GM21447 (cell line): ENCODE data around the gene ACTL6B.
"Not testable (repeated sequence)": the region's sequence is repeated elsewhere in the genome, so short reads cannot be mapped to it uniquely, and the experiment has no call there.

Experiments
- ATAC-seq: cut with Tn5 transposase; IDR thresholded peaks from one replicate; pipeline ENCODE4 v1.9.1; 2021; ENCODE audit not compliant: unreplicated experiment

ACTL6B gene

DNA sequence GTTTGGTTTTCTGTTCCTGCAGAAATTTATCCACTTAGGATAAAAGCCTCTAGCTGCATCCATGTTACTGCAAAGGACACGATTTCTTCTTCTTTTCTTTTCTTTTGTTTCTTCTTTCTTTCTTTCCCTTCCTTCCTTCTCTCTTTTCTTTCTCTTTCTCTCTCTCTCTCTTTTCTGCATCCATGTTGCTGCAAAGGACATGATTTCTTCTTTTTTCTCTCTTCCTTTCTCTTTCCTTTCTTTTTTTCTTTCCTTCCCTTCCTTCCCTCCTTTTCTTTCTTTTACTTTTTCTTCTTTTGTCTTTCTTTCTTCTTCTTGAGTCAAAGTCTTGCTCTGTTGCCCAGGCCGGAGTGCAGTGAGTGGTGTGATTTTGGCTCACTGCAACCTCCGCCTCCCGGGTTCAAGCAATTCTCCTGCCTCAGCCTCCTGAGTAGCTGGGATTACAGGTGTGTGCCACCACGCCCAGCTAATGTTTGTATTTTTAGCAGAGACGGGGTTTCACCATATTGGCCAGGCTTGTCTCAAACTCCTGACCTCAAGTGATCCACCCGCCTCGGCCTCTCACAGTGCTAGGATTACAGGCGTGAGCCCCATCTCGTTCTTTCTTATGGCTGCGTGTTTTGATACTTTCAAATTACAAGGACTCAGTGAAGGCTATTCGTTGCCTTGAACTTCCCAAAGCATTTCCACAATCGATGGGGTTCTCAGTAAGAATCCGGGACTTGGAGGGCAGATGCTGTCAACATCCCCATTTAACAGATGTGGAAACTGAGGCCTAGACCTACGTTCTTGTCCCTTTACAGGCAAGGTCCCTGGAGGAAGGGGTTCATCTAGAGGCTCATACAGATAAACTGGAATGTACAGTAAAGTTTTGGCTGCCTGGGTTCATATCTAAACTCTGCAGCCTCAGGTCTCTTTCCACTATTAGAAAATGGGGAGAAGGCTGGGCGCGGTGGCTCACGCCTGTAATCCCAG, 15.4 kb upstream of the ACTL6B start:
- no peak for ATAC-seq

DNA sequence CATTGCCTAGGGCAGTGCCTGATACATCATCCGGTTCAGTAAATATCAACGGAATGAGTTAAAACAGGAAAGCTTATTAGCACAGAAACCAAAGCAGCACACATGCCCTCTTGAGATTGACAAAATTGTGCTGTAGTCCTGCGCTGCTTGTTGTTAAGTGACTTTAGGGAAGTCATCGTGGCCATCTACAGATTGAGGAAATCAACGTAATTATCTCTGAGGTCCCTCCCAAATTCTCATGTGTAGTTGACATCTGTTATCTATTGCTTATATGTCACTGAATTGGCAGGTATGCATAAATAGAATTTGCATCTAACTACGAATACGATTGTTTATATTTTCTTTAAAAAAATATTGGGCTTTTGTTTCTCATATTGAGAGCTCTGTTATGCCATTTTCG, 13.8 kb upstream of the ACTL6B start:
- ATAC-seq = no peak

DNA sequence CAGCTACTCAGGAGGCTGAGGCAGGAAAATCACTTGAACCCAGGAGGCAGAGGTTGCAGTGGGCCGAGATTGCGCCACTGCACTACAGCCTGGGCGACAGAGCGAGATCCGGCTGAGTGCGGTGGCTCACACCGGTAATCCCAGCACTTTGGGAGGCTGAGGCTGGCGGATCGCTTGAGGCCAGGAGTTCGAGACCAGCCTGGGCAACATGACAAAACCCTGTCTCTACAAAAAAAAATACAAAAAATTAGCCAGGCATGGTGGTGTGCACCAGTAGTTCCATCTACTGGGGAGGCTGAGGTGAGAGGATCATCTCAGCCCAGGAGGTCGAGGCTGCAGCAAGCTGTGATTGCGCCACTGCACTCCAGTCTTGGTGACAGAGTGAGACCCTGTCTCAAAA, 12.9 kb upstream of the ACTL6B start:
- ATAC-seq = not testable (repeated sequence)

DNA sequence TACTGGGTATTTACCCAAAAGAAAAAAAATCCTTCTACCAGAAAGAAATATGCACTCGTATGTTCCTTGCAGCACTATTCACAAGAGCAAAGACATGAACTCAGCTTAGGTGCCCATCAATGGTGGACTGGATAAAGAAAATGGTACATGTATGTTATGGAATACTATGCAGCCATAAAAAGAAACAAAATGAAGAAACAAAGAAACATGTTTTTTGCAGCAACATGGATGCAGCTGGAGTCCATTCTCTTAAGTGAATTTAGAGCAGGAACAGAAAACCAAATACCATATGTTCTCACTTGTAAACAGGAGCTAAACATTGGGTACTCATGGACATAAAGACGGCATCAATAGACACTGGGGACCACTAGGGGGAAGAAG, 11.8 kb upstream of the ACTL6B start:
- no peak for ATAC-seq

DNA sequence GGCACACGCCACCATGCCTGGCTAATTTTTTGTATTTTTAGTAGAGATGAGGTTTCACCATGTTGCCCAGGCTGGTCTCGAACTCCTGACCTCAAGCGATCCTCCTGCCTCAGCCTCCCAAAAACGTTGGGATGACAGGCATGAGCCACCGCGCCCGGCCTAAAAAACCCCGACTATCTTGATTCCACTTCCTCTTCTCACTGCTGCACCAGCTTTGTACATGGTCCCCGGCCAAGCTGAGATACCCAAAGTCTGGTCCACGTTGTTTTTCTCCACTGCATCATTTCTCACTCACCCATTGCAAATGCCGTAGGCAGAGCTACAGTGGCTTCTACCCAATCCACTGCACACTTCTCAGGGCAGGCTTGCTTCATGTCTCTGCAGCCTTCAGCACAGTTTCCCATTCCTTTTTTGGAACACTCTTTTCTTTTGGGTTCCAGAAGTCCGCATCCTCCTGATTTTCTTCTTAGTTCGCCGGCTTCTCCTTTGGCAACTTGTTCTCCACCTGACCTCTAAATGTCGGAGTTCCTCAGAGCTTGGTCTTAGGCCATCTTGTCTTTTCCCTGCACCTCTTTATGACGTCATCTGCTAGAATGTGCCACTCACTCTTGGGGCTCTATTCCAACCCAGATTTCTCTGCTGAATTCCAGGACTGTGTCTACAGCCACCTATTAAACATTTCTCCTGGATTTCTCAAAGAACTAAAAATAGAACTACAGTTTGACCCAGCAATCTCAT, 11.3 kb upstream of the ACTL6B start:
- ATAC-seq = no peak

DNA sequence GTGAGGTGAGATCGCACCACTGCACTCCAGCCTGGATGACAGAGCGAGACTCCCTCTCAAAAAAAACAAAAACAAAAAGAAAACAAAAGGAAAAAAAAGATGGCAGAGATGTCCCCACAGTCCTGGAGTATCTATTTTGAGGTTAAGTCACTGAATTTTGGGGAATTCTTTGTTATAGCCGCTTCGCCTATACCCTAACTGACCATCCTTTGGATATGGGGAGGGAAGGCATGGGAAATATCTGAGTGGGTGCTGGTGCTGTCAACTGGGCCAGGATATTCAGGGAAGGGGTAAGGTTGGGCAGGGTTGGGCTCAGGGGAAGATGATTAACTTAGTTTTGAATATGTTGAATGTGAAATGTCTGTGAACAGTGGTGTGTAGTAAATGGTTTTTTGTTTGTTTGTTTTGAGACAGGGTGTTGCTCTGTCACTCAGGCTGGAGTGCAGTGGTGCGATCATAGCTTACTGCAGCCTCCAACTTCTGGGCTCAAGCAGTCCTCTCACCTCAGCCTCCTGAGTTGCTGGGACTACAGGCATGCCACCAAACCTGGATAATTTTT, 9.0 kb upstream of the ACTL6B start:
- no peak for ATAC-seq

DNA sequence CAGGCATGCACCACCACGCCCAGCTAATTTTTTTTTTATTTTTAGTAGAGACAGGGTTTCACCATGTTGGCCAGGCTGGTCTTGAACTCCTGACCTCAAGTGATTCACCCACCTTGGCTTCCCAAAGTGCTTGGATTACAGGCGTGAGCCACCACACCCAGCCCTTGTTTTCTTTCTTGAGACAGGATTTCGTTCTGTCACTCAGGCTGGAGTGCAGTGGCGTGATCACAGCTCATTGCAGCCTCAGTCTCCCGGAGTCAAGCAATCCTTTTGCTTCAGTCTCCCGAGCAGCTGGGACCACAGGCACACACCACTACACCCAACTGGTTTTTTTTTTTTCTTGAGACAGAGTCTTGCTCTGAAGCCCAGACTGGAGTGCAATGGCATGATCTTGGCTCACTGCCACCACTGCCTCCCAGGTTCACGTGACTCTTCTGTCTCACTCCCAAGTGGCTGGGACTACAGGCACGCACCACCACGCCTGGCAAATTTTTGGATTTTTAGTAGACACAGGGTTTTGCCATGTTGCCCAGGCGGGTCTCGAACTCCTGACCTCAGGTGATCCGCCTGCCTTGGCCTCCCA, 6.0 kb upstream of the ACTL6B start:
- ATAC-seq = not testable (repeated sequence)

DNA sequence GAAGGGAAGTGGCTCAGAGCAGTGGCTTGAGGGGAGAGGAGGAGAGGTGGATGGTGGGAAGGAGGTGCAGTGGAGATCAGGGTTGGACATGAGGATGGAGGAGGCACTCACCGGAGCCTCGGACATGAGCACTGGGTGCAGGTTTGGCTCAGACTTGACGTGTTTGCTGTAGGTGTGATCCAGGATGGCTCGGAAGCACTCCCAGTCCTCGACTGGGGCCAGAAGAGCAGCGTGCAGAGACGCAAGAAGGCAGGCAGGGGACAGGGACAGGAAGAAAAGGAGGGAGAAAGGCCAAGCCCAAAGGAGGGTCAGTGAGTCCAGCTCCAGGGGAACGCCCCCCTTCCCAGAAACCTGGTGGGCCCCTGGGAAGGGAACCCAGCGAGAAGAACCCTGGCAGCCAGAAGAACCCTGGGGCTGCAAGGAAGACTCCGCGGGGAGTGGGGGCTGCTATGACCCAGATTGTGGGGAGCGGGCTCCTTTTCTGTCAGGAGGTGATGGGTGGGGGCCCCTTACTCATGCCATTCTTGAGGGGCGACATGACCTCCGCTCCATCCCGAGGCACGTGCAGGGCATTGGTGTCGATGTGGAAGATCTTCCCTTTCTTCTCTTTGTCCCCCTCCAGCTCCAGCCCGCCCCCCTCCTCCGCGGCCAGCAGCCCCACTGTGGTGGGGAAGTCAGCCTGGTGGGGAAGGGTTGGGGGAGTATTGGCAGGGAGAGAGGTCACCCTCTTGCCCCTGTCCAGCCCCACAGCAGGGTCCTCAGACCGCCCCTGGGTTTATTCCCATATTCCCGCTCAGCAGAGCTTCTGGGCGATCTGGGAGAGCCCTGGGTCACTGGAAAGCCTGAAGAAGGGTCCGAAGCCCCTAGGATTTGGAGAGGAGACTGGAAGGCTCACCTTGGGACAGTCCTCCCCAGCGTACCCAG, 1.1 kb downstream of the ACTL6B start:
- no peak for ATAC-seq

DNA sequence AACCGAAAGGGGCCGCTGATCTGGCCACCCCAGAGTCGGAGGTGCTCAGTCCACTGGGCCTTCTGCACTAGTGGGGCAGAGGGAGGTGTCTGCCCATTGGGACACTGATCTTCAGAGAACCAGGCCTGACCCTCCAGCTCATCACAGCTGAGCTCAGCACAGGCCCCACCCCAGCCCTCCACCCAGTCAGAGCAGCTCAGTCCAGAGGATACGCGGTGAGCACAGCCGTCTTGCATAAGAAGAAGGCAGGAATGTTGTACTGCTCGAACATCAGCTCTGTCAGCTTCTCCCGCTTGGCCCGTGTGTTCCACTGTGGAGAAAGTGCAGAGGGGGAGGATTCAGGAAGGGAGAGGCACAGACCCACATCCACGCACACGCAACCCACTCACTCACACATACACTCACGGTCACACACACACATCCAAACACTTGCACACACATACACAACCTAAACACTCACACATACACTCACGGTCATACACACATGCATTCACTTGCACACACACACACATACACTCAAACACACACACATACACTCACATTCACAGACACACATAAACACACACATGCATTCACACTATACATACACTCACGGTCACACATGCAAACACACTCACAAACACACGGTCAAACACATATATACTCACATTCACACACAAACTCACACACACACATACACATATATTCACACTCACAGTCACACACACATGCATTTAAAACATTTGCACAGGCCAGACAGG, 6.3 kb downstream of the ACTL6B start:
- ATAC-seq = no peak

DNA sequence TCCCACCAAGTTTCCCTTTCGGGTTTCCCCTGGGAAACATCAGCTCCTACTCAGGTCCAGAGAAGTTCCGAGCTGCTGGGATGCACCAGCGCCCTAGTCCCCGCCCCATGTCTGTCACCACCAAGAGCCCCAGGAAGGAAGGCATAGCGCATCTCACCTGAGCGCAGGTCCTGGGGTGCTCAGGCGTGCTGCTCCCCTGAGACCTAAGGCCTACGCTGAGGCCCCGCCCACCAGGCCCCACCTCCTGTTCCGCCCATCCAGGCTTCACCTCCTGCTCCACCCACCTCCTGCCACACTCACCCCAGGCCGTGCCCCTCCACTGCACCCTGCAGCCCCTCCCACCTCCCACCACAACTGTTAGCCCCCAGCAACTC, 13.7 kb downstream of the ACTL6B start:
- peak; percentile 73 for ATAC-seq

DNA sequence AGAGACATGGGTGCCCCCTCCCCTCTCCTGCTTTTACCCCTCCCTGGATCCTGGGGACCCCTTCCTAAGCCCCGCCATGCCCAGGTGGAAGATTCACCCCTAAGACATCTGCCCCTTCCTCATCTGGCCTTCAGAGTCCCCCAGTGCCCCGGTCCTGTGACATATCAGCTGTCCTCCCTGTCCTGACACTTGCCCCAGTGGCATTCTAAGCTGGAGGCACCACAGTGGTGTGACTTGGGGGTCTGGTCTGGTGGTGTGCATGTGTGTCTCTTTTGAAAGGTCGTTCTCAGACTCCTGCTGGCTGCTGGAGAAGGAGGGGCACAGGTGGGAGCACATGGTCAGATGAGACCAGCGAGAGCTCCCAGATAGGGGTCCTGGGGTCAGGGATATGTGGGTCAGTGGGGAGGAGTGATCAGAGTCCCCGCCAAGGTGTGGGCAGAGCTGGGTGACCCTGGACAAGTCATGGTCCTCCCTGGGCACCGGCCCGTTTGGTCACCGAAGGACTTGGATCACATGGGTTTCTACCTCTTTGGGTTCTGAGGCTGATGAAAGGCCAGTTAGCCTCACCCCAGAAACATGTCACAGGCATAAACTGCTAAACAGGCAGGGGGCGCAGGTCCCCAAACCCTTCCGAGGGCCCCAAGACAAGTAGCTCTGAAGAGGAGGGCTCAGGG, 14.3 kb downstream of the ACTL6B start:
- no peak for ATAC-seq

DNA sequence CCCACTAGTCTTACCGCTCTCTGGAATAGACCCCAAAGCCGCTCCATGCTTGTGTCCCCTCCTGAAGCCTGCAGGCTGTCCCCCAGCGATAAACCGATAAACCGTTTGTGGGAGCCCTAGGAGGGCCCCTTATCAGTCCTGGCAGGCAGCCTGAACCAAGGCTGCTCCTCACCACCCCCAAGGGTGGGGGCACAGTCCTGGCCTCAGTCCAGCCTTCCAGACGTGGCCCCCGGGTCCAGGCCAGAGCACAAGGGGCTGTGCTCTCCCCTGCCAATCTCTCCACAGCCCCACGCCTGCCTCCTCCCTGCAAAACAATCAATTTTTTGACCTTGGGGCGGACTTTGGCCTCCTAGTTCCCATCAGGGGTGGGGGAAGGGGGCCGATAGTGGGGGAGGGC, 14.8 kb downstream of the ACTL6B start, which contains the start of gene TFR2:
Gene TFR2 (minus strand): TSS at position 90 of the 397 bp plus-strand sequence. CDS start 43 bp downstream, at position 47.
- ATAC-seq = no peak

DNA sequence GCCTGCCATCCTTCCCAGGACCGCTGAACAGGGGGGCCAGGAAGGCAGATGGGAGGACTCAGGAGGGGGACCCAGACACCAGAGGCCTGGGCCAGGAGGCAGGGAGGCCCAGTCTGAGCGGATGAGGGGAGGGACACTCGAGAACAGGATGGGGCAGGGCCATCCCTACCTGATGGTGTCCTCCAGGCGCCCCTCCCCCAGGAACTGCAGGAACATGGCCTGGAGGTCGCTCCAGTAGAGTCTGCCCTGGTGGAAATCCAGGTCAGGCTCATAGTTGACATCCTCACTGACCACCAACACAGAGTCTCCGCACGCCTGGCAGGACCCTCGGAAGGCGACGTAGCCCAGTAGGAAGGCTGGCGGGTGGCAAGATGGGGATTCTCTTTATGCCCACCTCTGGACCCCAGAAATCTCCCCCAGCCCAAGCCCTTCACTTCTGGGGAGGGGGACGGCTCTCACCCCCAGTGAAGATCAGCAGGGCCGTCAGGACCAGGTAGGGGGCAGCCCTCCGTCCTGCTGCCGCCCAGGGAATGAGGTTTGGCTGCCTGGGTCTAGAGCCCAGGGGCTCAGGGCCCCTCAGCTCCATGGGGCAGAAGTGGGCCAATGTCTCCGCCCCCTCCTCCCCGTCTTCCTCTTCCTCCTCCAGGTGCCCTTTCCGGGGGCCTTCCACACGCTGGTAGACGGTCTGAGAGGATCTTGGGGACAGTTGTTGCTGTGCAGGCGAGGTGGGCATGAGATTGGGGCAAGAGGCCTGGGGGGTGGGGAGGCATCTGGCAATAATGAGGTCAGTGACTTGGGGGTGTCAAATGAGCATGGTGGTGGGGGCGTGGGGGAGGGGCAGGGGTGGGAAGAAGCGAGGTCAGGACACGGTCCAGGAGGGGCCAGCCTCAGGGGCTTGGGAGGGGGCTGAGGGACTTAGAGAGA, 15.5 kb downstream of the ACTL6B start:
- no peak for ATAC-seq

DNA sequence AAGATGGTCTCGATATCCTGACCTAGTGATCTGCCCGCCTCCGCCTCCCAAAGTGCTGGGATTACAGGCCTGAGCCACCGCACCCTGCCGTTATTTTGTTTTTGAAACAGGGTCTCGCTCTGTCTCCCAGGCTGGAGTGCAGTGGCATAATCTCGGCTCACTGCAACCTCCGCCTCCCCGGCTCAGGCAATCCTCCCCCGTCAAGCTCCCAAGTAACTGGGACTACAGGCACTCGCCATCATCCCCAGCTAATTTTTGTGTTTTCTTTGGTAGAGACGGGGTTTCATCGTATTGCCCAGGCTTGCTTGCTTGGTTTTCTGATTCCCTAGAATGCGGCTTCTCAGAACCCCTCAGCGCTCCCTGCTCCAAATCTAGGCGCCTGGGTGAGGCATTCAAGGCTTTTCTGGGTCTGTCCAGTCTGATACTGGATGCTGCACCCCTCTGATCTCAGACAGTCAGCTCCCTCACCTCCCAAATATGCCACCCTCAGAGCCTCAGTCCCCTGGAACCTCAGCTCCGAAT, 16.2 kb downstream of the ACTL6B start:
- no peak for ATAC-seq

DNA sequence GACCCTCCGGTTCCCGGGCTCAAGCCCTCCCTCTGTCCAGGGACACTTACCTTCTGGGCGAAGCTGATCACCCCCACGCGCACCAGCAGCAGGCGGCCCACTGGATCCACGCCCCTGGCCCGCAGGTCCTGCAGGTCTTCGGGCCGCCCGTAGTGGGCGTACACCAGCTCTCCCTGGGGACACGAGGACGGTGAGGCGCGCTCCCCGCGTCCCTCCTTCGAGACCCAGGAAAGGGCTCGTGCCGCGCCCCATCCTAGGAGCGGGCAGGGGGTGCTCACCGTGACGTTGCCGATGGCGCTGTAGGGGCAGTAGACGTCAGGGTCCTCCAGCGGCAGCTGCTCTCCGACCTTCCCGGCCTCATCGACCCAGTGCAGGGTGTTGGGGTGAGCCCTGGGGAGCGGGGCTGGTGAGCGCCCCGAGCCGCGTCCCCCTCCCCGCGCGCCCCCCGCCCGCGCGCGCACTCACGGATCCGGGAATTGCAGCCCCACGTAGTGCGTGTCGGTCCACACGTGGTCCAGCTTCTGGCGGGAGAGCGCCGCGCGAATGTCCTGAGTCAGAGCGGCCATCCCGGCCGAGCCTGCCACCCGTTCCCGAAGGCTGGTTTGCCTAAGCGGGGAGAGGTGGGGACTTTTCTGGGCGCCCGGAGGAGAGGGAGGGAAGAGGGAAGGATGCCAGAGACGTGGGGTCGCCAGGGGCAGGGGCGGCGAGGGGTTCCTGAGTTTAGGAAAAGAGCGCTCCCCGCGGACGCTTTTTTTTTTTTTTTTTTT, 23.1 kb downstream of the ACTL6B start:
- peak; percentile 50 for ATAC-seq

DNA sequence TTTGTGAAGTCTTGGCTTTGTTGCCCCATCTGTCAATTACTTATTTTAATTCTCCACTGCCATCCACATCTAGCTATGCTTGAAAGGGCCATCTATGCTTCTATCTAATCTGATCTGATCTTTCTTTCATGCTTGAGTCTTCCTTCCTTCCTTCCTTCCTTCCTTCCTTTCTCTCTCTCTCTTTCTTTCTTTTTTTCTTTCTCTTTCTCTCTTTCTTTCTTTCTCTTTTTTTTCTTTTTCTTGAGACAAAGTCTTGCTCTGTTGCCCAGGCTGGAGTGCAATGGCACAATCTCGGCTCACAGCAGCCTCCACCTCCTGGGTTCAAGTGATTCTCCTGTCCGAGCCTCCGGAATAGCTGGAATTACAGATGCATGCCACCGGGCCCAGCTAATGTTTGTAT, 26.2 kb downstream of the ACTL6B start:
- no peak for ATAC-seq

DNA sequence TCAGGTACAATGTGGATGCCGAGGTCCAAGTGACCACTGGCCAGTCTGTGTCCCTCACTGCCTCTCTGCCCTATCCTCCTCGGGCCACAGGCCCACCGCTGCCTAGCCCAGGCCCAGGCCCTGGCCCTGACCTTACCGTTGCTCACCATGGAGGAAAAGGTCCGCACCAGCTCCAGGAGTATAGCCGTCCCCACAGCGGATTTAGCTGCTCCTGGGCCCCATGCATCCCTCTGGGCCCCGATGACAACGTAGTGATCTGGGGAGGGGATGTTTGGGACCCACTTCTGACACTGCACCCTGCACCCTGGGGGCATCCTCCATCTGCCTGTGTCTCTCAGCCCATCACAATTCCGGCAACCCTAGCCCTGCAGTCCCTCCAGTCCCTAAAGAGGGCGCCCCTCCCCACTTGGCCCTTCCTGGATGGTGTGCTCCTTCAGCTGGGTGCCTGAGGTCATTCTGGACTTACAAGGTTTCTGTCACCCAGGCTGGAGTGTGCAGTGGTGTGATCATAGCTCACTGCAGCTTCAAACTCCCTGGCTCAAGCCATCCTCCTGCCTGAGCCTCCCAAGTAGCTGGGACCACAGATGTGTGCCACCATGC, 27.0 kb downstream of the ACTL6B start:
- ATAC-seq = no peak
